HG03108 (cell line): Measurements from ENCODE around the gene PLXNA4.

Experiments used
- ATAC-seq: cut with Tn5 transposase; IDR thresholded peaks from one replicate; pipeline ENCODE4 v1.9.1; 2021; ENCODE audit warnings: moderate library complexity; ENCODE audit not compliant: unreplicated experiment

PLXNA4 gene

GRCh38 chr7:132161533-132161915 is 414.7 kb downstream of the PLXNA4 start:
- ATAC-seq = no peak

- ATAC-seq = no peak
Observed at GRCh38 chr7:132160611-132161532, 415.4 kb downstream of the PLXNA4 start.

GRCh38 chr7:132158841-132159240 is 417.4 kb downstream of the PLXNA4 start:
- ATAC-seq = no peak

GRCh38 chr7:132158166-132158565 is 418.1 kb downstream of the PLXNA4 start:
- ATAC-seq = no peak

- ATAC-seq = no peak
Observed at GRCh38 chr7:132155715-132156114, 420.6 kb downstream of the PLXNA4 start.

GRCh38 chr7:132154695-132155471 is 421.4 kb downstream of the PLXNA4 start:
- no peak for ATAC-seq

GRCh38 chr7:132154248-132154647 is 422.0 kb downstream of the PLXNA4 start:
- no peak for ATAC-seq

GRCh38 chr7:132152131-132152889 is 424.0 kb downstream of the PLXNA4 start:
- ATAC-seq = no peak

GRCh38 chr7:132150711-132151110 is 425.6 kb downstream of the PLXNA4 start:
- no peak for ATAC-seq

- ATAC-seq = no peak
Observed at GRCh38 chr7:132149436-132150304, 426.6 kb downstream of the PLXNA4 start.

GRCh38 chr7:132148876-132149275 is 427.4 kb downstream of the PLXNA4 start:
- ATAC-seq = no peak

- no peak for ATAC-seq
Observed at GRCh38 chr7:132145466-132145865, 430.8 kb downstream of the PLXNA4 start.

- ATAC-seq = no peak
Observed at GRCh38 chr7:132145063-132145462, 431.2 kb downstream of the PLXNA4 start.

- no peak for ATAC-seq
Observed at GRCh38 chr7:132142006-132142405, 434.3 kb downstream of the PLXNA4 start.

- no peak for ATAC-seq
Observed at GRCh38 chr7:132141109-132141508, 435.2 kb downstream of the PLXNA4 start.

- no peak for ATAC-seq
Observed at GRCh38 chr7:132140341-132140740, 435.9 kb downstream of the PLXNA4 start.

GRCh38 chr7:132138817-132139216 is 437.5 kb downstream of the PLXNA4 start:
- no peak for ATAC-seq

GRCh38 chr7:132137681-132138080 is 438.6 kb downstream of the PLXNA4 start:
- ATAC-seq = no peak

- ATAC-seq = no peak
Observed at GRCh38 chr7:132135746-132136385, 440.4 kb downstream of the PLXNA4 start.
